ENCODE data around the gene NAV2.

Gene NAV2

DNA sequence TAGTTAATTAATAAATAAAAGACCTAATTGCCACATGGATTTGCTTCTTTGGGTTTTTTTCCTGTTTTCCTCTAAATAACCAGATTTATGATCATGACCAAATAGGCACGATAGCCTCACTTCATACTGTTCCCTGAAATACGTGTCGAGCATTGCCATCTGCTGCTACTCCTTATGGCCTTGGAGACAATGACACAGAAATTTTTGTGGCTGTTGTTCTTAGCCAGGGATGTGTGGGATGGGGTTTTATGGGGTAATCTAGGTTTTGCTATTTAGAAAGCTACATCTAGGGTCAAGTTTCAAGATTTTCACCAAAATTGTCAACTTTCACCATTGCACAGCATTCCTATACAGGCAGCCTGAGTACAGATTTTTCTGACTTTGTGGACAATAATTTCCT lies 302.5 kb downstream of the NAV2 start:
- ChIA-PET CTCF (no interaction called here), POLR2A (ENCODE audit: low non-redundant PET) (no interaction called here)
- TF ChIP-seq, protein P1, sequence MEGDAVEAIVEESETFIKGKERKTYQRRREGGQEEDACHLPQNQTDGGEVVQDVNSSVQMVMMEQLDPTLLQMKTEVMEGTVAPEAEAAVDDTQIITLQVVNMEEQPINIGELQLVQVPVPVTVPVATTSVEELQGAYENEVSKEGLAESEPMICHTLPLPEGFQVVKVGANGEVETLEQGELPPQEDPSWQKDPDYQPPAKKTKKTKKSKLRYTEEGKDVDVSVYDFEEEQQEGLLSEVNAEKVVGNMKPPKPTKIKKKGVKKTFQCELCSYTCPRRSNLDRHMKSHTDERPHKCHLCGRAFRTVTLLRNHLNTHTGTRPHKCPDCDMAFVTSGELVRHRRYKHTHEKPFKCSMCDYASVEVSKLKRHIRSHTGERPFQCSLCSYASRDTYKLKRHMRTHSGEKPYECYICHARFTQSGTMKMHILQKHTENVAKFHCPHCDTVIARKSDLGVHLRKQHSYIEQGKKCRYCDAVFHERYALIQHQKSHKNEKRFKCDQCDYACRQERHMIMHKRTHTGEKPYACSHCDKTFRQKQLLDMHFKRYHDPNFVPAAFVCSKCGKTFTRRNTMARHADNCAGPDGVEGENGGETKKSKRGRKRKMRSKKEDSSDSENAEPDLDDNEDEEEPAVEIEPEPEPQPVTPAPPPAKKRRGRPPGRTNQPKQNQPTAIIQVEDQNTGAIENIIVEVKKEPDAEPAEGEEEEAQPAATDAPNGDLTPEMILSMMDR (conservative IDR thresholded peaks at IDR 0.05; ENCODE audit: low read depth) = no peak
- DNase-seq (ENCODE audit: low spot score) = no peak
- H3K27ac ChIP-seq = no peak overlapping the region

DNA sequence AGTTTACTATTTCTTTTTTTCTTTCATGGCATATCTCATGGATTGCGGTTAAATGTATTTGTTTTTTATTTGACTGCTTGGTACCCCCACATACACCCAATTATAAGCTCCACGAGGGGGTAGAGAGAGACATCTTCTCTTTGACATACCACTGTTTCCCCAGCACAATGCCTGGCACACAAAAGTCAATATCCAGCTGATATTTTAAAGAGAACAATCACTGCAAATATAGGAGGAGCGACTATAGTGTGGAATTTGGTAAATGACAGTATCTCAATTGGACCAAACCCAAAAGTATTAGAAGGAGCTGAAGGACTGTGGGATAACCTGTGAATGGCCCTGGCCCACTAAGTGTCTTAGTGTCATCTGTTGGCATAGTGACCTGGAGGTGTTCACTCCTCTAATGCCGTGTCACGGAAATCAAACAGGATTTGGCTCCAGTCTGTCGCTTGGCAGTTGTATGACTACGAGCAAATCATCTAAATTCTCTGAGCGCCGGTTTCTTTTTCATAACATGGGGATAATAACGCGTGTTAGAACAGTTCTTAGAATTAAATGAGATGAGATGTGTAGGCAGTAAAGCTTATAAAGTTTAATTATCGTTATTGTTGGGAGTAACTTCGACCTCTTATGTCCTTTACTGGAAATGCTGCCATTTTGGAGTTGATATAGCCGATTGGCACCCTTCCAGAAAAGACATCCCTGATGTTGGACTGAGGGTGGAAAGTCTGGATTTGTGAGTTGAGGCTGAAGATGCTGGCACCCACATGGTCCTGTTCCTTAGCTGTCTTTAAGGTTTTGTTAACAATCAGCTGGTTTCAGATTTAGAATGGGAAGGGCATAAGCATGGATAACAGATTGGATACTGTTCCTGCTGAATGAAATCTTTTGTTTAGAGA lies 303.1 kb downstream of the NAV2 start:
- ChIA-PET POLR2A (ENCODE audit: low non-redundant PET) (no interaction called here), CTCF (interaction anchor here (1.4 kb wide), 1 partner anchor 112 kb away, joined by 3 read pairs; no protein-coding TSS in a partner anchor)
- TF ChIP-seq, protein P1 (conservative IDR thresholded peaks at IDR 0.05; ENCODE audit: low read depth) = no peak
- no peak overlapping the region for H3K27ac ChIP-seq
- DNase-seq (ENCODE audit: low spot score) = no peak

DNA sequence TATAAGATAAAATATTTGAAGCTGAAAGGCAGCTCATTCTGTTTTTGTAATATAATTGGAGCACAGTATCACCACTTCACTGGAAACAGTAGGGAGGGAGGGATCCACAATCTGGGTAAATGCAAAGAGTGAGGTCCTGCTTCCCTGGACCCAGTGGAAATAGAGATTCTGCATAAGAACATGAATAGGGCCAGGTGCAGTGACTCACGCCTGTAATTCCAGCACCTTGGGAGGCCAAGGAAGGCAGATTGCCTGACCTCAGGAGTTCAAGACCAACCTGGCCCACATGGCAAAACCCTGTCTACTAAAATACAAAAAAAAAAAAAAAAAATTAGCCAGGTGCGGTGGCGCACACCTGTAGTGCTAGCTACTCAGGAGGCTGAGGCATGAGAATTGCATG lies 303.9 kb downstream of the NAV2 start:
- no peak for DNase-seq (ENCODE audit: low spot score)
- POLR2A ChIA-PET (ENCODE audit: low non-redundant PET) = no interaction called here
- H3K27ac ChIP-seq = no peak overlapping the region
- TF ChIP-seq, protein P1 (conservative IDR thresholded peaks at IDR 0.05; ENCODE audit: low read depth) = no peak
- CTCF ChIA-PET = interaction anchor here (1.4 kb wide), 1 partner anchor 111 kb away, joined by 3 read pairs; no protein-coding TSS in a partner anchor

DNA sequence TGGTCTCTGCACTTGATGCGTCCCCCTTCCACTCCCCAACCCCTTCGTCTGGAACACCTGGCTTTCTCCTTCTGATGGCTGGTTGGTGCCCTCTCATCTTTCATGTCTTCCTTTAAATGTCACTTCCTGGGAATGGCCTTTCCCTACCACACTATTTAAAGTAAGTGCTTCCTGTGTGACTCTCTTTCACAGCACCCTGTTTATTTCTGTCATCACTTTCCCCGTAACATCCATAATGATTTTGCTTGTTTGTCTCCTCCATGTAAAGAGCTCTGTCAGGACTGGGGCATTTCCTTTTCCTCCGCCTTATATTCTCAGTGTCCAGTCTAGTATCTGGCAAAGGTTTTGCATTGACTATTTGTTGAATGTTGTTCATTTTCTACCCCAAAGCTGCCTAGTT lies 304.7 kb downstream of the NAV2 start:
- H3K27ac ChIP-seq = no peak overlapping the region
- no peak for DNase-seq (ENCODE audit: low spot score)
- TF ChIP-seq, protein P1 (conservative IDR thresholded peaks at IDR 0.05; ENCODE audit: low read depth) = no peak
- CTCF ChIA-PET = interaction anchor here (1.4 kb wide), 1 partner anchor 110 kb away, joined by 3 read pairs; no protein-coding TSS in a partner anchor
- POLR2A ChIA-PET (ENCODE audit: low non-redundant PET) = no interaction called here

DNA sequence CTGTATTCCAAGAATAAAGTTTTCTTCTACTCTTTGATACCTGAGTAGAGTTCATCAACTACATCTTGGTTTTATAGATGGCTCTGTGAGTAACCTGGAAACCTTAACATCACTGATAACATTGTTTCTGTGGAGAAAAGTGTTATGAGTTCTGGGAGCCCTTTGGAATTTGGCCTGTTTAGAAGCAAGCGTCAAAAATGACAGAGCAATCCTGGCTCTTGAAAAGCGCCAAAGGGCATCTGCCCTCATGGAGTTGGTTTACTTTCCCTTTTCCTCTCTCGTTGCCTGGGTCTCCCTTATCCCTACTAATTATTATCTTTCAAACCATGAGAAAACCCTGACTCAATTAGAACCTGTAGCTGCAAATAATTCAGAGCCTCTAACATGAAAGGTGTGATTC lies 307.6 kb downstream of the NAV2 start:
- ChIA-PET POLR2A (ENCODE audit: low non-redundant PET) (no interaction called here), CTCF (no interaction called here)
- TF ChIP-seq, protein P1 (conservative IDR thresholded peaks at IDR 0.05; ENCODE audit: low read depth) = no peak
- H3K27ac ChIP-seq = no peak overlapping the region
- no peak for DNase-seq (ENCODE audit: low spot score)

DNA sequence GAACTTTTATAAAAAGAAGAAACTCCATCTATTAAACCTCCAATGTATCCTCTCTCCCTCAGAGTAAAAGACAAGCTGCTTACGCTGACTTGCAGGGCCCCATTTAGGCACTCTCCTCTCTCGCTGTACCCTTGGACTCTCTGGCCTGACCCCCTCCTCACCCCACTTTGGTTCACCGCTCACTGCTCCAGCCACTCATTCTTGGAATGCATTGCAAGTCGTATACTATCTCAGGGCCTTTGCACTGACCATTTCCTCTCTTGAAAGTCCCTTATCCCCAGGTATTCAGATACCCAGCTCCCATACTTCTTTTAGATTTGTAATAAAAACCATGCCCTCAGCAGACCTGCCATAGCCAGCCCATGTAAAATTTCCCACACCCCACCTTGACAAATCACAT lies 308.1 kb downstream of the NAV2 start:
- TF ChIP-seq, protein P1 (conservative IDR thresholded peaks at IDR 0.05; ENCODE audit: low read depth) = no peak
- CTCF ChIA-PET = no interaction called here
- DNase-seq (ENCODE audit: low spot score) = no peak
- no peak overlapping the region for H3K27ac ChIP-seq
- POLR2A ChIA-PET (ENCODE audit: low non-redundant PET) = no interaction called here
